ENCODE results near the gene PARD3. TPM values are rescaled to one million over a fixed set of nuclear protein-coding genes. Genes with fewer than 3 reads are reported as not detected.
"Not testable (repeated sequence)": the region's sequence is repeated elsewhere in the genome, so short reads cannot be mapped to it uniquely, and the experiment has no call there.

The PARD3 gene
- total RNA-seq, 1 experiment from 2014 or later = 154 TPM

GRCh38 chr10:34795334-34795733 is 19.8 kb downstream of the PARD3 start:
- ATAC-seq = no peak
- BruUV-seq (replicated peaks) = no TSS peak
- peaks cover 13% of the 10 kb centered on the region; the same call in 1 of the 2 replicates for H4K20me1 ChIP-seq (ENCODE audit: low read length)
- no peaks in the 10 kb centered on the region for H3K4me1 ChIP-seq (ENCODE audit: insufficient read depth, low read length)
- POLR2A ChIA-PET (ENCODE audit: unreplicated experiment) = no interaction called here
- H3K4me2 ChIP-seq (ENCODE audit: low read length) = no peak overlapping the region
- intact Hi-C loops (cut with micrococcal nuclease) = no loop called here
- no peak overlapping the region for H2AFZ ChIP-seq (ENCODE audit: low read length)
- DNase-seq = no peak
- no peak overlapping the region for H3K9ac ChIP-seq (ENCODE audit: low read length)
- no peak overlapping the region for H3K27ac ChIP-seq (ENCODE audit: low read length)
- TF ChIP-seq CTCF (conservative IDR thresholded peaks at IDR 0.05; ENCODE audit: low read depth, low read length) (no peak), EZH2phosphoT487 (IDR thresholded peaks at IDR 0.05; ENCODE audit: borderline replicate concordance, low read length) (no peak), EZH2 (IDR thresholded peaks at IDR 0.05; ENCODE audit: low read length, unreplicated experiment) (no peak)
- CTCF ChIA-PET = no interaction called here
- no peaks in the 10 kb centered on the region for H3F3A ChIP-seq (ENCODE audit: low read length, unreplicated experiment)
- H3K4me3 ChIP-seq (ENCODE audit: low read length) = no peak overlapping the region
- peaks cover 95% of the 10 kb centered on the region for H3K79me2 ChIP-seq (ENCODE audit: low read length)
- H3K27me3 ChIP-seq (ENCODE audit: low read length) = no peaks in the 10 kb centered on the region
- peaks cover 20% of the 10 kb centered on the region for H3K36me3 ChIP-seq (ENCODE audit: low read depth, low read length)
- no peaks in the 10 kb centered on the region for H3K9me3 ChIP-seq (ENCODE audit: low read length)
- no peaks in the 10 kb centered on the region for H3K9me2 ChIP-seq (replicated peaks; ENCODE audit: low read length)

GRCh38 chr10:34794835-34795234 is 20.3 kb downstream of the PARD3 start:
- ATAC-seq (peak; percentile 74), DNase-seq (no peak)
- peaks cover 20% of the 10 kb centered on the region for H3K36me3 ChIP-seq (ENCODE audit: low read depth, low read length)
- H2AFZ ChIP-seq (ENCODE audit: low read length) = no peak overlapping the region
- no peak overlapping the region for H3K4me3 ChIP-seq (ENCODE audit: low read length)
- intact Hi-C loops (cut with micrococcal nuclease) = no loop called here
- H3K9ac ChIP-seq (ENCODE audit: low read length) = no peak overlapping the region
- H3K4me1 ChIP-seq (ENCODE audit: insufficient read depth, low read length) = no peaks in the 10 kb centered on the region
- H3K9me3 ChIP-seq (ENCODE audit: low read length) = no peaks in the 10 kb centered on the region
- TF ChIP-seq EZH2phosphoT487 (IDR thresholded peaks at IDR 0.05; ENCODE audit: borderline replicate concordance, low read length) (no peak), EZH2 (IDR thresholded peaks at IDR 0.05; ENCODE audit: low read length, unreplicated experiment) (no peak)
- no TSS peak for BruUV-seq (replicated peaks)
- no peaks in the 10 kb centered on the region for H3K27me3 ChIP-seq (ENCODE audit: low read length)
- no peaks in the 10 kb centered on the region for H3K9me2 ChIP-seq (replicated peaks; ENCODE audit: low read length)
- POLR2A ChIA-PET (ENCODE audit: unreplicated experiment) = no interaction called here
- no peak overlapping the region for H3K4me2 ChIP-seq (ENCODE audit: low read length)
- no peaks in the 10 kb centered on the region for H3F3A ChIP-seq (ENCODE audit: low read length, unreplicated experiment)
- H4K20me1 ChIP-seq (ENCODE audit: low read length) = peaks cover 13% of the 10 kb centered on the region; the same call in 1 of the 2 replicates
- H3K27ac ChIP-seq (ENCODE audit: low read length) = no peak overlapping the region
- peaks cover 95% of the 10 kb centered on the region for H3K79me2 ChIP-seq (ENCODE audit: low read length)
- CTCF ChIA-PET = no interaction called here

GRCh38 chr10:34793581-34793980 is 21.5 kb downstream of the PARD3 start:
- H3F3A ChIP-seq (ENCODE audit: low read length, unreplicated experiment); H3K9ac ChIP-seq (ENCODE audit: low read length); H2AFZ ChIP-seq (ENCODE audit: low read length); ATAC-seq; DNase-seq; H3K27ac ChIP-seq (ENCODE audit: low read length); H3K9me2 ChIP-seq (replicated peaks; ENCODE audit: low read length); H3K4me2 ChIP-seq (ENCODE audit: low read length); H3K4me3 ChIP-seq (ENCODE audit: low read length); H3K27me3 ChIP-seq (ENCODE audit: low read length); intact Hi-C loops (cut with micrococcal nuclease); H3K9me3 ChIP-seq (ENCODE audit: low read length); BruUV-seq (replicated peaks); POLR2A ChIA-PET (ENCODE audit: unreplicated experiment); H3K4me1 ChIP-seq (ENCODE audit: insufficient read depth, low read length): not testable (repeated sequence)
- peaks cover 17% of the 10 kb centered on the region for H3K36me3 ChIP-seq (ENCODE audit: low read depth, low read length)
- peaks cover 97% of the 10 kb centered on the region for H3K79me2 ChIP-seq (ENCODE audit: low read length)
- CTCF ChIA-PET = interaction anchor here (0.6 kb wide), 1 partner anchor 348 kb away, joined by 6 read pairs; no protein-coding TSS in a partner anchor
- peaks cover 13% of the 10 kb centered on the region; the same call in 1 of the 2 replicates for H4K20me1 ChIP-seq (ENCODE audit: low read length)

- Histone ChIP-seq H3K4me3 (ENCODE audit: low read length) (no peak overlapping the region), H3K27me3 (ENCODE audit: low read length) (no peaks in the 10 kb centered on the region), H3K36me3 (ENCODE audit: low read depth, low read length) (peaks cover 19% of the 10 kb centered on the region), H3K9me2 (replicated peaks; ENCODE audit: low read length) (no peaks in the 10 kb centered on the region), H3K9me3 (ENCODE audit: low read length) (no peaks in the 10 kb centered on the region), H2AFZ (ENCODE audit: low read length) (no peak overlapping the region), H3K4me2 (ENCODE audit: low read length) (no peak overlapping the region), H4K20me1 (ENCODE audit: low read length) (peaks cover 13% of the 10 kb centered on the region; the same call in 1 of the 2 replicates), H3K9ac (ENCODE audit: low read length) (no peak overlapping the region), H3K4me1 (ENCODE audit: insufficient read depth, low read length) (no peaks in the 10 kb centered on the region), H3K27ac (ENCODE audit: low read length) (no peak overlapping the region), H3F3A (ENCODE audit: low read length, unreplicated experiment) (no peaks in the 10 kb centered on the region), H3K79me2 (ENCODE audit: low read length) (peaks cover 99% of the 10 kb centered on the region)
- ATAC-seq = no peak
- POLR2A ChIA-PET (ENCODE audit: unreplicated experiment) = no interaction called here
- intact Hi-C loops (cut with micrococcal nuclease) = no loop called here
- BruUV-seq (replicated peaks) = no TSS peak
- CTCF ChIA-PET = no interaction called here
- no peak for DNase-seq
- TF ChIP-seq EZH2phosphoT487 (IDR thresholded peaks at IDR 0.05; ENCODE audit: borderline replicate concordance, low read length) (no peak), EZH2 (IDR thresholded peaks at IDR 0.05; ENCODE audit: low read length, unreplicated experiment) (no peak)
These were observed 22.2 kb downstream of the PARD3 start for GRCh38 chr10:34792881-34793280.
